ENCODE results near the gene NTPCR.

NTPCR gene

DNA sequence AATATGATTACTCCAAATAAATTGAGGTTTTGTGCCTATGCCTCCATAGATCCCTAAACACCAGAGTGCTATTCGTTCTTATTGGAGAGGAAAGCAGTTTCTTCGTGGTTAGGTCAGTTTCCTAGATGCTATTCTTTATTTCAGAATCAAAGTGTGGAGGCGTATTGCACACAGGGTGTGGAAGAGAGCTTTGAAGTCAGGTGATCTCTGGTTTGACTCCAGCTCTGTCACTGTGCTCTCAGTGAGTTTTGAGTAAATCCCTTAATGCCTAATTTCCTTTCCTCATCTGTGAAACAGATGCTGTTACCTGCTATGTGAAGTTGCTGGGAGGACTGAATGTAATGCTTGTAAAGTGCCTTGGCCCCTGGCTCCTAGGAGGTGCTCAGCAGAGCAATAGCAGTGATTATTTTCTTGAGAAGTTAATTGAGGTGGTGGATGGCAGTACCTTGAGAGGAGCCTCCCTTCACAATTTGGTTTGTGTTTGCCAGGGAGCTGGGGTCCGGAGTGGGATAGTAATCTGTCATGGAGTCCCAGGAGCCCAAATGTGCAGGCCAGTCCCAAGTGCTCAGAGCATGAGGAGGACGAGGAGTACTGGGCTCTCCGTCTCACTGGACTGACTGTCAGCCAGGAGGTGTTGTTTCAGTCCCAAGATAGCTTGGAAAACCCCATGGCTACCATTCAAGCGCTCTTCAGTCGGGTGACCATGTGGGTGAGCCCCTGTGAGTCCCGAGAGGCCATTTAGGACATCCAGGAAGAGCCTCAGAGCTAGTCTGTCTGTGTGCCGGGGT lies 14.9 kb downstream of the NTPCR start:
- DNase-seq = no peak

DNA sequence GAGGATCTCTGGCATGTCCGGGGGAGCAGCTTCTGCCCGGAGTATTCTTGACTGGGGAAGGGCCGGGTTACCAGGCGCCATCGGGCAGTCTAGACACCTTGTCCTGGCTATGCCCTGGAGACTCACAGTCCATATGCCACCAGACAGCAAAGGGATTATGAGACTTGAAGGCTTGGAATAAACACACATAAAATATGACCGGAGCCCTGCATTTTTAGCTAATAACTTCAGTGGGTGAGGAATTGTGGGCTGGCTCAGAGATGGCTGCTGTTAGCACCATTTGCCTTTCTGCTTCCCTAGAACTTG lies 15.5 kb downstream of the NTPCR start:
- DNase-seq = no peak

DNA sequence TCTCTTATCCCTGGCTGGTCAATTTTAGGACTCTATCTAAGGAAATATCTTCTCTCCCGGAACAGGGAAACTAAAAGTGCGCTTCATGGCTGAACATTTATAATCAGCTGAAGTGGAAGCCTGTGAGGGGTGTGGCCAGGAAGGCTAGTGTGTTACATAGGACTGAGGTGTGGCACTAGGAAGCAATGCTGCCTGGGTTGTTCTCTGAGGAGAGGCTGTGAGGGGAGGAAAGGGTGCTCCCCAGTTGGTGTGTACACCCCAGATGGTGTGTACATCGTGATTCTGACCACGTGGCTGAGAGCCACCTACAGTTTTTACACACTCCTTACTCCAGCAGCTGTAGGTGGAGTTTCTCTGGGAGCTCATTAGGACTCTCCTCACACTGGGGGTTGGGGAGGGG lies 16.3 kb downstream of the NTPCR start:
- DNase-seq = no peak

DNA sequence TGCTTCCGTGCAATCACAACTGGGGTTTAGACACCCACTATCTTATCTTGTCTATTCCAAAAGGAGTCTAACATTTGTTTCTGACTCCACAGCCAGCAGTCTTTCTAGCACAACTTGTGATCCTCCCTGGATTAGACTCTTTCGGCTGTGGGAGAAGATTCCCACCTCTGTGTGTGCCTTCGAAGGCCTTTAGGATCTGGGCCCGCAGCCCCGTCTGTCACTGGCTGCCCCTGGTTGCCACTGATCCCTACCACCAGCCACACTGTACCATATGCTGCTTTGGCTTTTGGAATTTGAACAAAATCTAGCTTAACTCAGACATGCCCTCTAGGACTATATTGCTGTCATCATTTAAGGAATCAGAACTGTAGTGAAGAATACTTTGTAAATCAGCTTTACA lies 18.0 kb downstream of the NTPCR start:
- no peak for DNase-seq

DNA sequence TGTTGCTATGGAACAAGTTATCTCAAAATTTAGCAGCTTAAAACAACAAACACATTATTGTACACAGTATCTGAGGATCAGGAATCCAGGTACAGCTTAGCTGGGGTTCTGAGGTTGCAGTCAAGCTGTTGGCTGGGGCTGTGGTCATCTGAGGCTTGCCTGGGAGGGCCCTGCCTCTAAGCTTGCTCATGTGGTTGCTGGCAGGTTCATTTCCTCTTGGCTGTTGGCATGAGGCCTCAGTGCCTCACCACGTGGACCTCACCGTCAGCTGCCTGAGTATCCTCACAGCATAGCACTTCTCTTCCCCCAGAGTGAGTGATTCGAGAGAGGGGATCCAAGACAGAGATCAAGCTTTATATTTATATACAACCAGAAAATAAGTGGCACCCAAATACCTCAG lies 18.6 kb downstream of the NTPCR start:
- no peak for DNase-seq

DNA sequence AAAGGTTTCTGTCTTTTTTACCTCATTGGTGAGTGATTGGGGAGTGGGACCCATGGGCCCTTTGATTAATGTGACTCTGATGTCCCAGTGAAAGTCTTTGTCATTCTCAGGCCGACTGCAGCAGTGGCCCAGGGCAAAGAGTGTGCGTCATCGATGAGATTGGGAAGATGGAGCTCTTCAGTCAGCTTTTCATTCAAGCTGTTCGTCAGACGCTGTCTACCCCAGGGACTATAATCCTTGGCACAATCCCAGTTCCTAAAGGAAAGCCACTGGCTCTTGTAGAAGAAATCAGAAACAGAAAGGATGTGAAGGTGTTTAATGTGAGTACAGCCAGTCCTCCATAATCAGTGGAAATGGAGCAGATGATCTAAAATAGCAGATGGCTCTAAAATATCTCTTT lies 19.4 kb downstream of the NTPCR start:
- no peak for DNase-seq

DNA sequence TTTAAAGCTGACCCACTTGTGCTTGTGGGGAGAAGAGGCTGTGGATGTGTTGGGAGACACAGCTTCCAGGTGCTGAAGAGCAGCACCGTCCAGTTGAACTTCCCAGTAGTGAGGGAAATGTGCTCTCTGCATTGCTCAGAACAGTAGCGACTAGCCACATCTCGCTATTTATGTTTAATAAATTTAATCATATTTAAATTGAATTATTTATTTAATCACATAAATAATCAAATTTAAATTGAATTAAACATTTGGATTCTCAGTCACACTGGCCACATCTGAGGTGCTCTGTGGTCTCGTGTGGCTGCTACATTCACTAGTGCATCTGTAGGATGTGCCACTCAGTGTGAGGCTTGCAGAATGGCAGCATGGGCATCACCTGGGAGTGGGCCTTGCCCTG lies 20.1 kb downstream of the NTPCR start:
- no peak for DNase-seq

DNA sequence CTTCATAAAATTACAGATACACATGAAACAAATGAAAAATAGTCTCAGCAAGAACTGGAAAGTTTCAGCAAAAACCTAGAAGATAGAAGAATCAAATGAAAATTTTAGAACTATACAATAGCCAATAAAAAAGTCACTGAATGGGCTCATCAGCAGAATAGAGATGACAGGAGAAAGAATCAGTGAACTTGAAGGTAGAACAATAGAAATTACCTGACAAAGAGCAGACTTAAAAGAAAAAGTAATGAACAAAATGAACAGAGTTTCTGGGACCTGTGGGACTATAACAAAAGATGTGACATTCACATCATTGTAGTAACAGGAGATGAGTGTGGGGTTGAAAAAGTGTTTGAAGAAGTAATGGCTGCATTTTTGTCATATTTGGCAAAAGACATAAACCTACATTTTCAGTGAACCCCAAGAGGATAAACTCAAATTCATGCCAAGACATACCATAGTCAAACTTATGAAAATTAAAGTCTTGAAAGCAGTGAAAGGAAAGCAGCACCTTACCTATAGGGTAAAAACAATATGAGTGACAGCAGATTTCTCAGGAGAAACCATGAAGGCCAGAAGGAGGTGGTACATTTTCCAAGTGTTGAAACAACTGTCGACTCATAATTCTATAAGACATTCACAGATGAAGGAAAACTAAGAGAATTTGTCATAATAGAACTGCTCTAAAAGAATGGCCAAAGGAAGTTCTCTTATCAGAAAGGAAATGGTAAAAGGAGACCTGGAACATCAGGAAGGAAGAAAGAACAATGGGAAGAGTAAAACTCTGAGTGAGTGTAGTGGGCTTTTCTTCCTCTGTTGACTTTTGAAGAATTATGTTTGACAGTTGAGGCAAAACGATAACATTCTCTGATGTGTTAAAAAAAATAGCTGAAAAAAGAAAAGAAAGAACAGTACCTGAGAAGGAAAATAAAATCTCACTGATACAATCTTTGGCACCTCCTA lies 23.5 kb downstream of the NTPCR start:
- no peak for DNase-seq

DNA sequence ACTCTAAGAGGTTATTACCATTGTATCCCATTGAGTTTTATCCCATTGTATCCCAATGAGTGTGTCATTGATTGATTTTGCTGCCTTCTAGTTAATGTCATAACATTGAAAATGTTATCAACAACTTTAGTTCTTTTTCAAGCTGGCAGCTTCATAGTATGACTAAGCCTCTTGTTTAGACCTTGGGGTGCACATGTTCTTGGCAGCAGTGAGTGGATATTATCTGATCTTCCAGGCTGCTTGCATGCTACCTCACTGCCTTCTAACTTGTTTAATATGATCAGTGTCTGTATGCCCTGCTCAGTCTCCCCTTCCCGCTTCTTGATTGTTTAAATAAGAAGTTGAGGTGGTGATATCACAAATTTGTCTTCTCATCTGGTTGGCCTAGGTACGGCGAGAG lies 24.6 kb downstream of the NTPCR start:
- DNase-seq = no peak

DNA sequence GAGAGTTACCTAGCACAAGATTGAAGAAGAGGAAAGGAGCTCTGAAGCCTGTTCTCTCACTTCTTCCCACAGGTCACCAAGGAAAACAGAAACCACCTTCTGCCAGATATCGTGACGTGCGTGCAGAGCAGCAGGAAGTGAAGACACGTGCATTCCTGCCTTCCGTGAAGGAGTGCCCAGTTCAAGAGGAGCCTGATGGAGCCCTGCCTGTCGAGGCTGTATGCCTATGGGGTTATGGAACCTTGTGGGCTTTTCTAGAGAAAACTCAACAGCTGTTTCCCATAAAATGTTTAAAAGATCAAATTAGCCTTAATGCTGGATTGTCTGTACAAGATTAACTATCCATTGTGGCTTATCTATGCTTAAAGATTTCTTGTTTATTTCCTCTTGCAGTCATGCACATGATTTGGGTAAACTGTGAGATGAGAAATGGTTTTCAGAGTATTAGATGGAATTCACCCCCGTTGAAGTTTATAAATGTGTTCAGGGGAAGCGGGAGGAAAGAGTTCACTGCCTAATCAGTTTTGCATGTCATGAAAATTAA lies 27.8 kb downstream of the NTPCR start:
- no peak for DNase-seq

DNA sequence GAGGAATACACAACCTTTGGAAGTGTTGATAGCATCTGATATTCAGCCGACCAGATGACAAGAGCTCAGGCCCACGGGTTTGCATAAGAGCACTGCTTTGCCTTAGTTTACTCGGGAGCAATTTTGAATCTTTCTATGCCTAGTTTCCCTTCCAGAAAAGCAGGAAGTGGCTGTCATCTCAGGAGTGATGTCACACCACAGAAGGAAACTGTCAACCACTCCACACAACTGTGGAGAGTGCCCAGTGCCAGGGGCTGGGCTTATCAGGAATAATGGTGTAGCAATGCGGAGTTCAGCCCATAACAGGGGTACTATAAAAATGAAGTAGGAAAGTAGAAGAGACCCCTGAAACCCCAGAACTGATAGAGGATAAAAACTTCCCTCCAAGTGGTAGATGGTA lies 28.4 kb downstream of the NTPCR start:
- DNase-seq = no peak

DNA sequence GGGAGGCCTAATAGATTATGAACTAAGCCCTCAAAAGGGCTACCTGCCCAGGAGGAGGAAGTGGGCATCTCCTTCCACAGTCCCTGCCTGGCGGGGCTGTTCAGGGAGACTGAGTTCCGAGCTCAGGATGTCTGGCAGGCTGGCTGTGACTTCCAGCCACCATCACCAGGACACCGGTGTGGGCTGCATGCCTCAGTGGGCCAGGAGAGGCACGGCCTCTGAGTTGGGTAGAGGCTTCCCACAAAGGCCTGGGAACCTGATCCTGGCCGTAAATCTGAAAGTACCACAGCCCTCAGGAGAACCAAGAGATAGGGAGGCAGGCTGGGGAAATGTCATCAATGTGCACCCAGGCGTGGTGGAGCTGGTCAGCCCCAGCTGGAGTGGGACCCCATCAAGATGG lies 29.1 kb downstream of the NTPCR start:
- DNase-seq = no peak

DNA sequence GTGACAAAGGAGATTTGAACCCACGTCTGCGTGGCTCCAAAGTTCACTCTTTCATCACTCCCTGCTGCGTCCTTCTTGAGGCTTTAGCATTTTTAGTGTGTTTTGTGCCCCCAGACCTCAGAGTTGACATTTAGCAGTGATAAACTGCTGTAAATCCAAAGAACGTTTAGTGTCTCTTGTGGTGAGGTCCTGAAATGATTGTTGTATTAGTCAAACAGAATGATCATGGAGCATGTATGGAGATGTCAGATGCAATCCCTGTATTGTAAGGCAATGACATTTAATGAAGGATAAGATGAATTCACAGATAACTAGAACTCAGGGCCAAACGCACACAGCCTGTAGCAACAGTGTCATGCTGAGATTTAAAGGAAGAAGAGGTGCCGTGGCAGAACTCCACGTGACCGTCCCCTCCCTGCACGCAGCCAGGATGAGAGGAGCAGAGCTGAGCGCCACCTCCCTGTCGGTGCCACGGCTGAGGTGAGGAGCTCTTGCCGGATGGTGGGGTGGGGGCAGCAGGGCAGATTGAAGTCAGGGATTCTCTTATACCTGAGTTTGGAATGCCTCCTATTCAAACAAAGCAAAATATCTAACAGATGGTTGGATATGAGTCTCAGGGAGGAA lies 30.1 kb downstream of the NTPCR start:
- no peak for DNase-seq

DNA sequence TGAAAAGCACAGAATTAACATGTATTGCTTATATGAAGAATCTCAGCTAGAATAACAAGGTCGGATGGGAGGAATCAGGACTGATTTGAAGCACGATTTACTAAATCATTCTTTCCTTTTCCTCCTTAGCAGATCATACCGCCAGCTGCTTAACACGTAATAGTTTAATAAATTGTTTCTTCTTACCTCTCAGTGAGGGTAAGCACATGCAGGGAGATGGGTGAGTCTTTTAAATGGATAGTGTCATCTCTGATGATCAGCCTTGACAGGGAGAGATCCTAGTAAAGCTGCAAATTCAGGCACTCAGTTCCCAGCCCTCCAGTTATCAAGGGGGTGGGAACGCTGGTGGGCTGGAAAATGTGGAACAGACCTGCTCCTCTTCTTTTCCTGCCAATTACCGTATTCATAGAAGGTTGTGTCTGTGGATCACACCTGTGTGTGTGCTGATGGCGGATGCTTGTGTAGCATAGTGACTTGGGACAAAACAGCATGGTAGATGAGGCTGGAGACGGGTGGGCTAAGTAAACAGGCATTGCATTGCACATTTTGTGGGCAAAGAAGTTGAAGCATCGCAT lies 30.7 kb downstream of the NTPCR start:
- no peak for DNase-seq

DNA sequence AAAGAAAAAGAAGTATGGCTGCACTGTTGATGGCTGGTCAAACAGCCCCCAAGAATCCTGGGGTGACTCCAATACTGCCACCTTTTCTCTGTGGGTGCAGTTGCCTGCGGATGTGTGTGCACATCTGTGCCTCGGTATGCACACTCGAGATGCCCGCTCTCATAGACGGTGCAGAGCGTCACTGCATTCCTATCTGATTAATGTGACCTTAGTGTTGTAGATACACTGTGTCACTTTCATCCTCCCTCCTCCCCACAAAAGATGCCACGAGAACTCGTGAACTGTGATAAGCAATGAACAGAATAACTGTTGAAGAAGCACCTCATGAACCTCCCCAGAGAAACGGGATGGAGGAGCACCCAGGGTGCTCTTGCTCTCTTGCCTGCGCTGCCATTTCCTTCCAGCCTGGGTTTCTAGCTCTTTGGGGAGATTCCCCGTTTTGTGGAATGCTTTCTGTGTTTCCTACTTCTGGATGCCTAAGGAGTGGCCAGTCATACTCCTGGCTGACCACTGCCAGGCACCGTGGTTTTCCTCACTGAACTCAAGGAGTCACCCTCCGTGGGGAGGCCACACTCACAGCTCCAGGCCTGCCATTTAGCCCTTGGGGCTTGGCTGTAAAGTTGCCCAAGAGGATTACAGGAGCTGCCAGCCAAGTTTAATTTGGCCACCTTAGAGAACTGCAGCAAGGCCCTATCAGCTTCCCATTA lies 32.0 kb downstream of the NTPCR start:
- DNase-seq = no peak

DNA sequence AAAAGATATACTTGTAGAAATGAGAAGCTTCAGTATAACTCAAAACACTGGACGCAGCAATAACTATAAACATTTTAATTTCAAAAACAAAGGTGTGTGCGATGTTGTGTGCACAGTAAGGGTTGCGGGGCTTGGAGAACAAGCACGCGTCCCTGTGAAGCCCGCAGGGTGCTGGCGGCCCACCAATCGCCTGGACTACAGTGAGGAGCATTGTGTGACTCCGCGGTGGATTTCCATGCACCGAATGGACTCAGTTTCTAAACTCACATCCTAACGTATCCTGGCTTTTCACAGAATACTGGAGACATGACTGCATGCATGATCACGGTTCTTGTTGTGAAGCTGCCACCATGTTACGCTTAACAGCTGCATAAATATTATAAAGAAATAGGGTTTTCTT lies 33.0 kb downstream of the NTPCR start:
- no peak for DNase-seq

DNA sequence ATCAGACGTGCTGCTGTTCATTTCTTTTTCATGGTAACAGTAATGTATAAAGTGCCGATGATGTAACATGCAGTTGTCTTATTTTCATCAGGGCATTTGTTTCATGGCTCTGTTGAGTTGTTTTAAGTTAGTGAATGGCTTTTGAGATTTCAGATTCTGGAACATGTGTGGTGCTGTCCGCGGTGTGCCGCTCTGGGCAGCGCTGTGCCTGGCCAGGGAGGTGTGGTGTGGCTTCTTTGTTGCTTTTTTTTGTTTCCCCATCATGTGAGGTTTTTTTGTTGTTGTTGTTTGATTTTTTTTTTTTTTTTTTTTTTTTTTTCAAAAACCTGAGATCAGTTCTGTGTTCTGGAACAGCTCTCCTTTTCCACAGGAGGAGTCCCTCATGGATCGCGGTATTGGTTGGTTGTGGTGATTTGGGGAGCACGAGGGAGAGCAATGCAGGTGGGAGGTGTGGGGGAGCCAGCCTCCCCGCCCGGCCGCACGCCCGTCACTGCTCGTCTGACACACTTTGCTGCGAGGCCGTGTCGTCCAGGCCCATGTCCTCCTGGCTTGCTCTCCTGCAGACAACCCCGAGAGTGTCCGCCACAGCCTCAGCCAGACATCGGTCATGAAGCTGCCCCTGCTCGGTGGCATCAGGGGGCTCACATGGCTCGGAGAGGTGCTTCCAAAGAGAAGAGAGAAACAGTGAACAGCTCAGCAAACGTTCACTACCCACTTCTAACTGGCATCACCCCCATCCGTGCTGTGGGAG lies 33.6 kb downstream of the NTPCR start:
- DNase-seq = no peak

DNA sequence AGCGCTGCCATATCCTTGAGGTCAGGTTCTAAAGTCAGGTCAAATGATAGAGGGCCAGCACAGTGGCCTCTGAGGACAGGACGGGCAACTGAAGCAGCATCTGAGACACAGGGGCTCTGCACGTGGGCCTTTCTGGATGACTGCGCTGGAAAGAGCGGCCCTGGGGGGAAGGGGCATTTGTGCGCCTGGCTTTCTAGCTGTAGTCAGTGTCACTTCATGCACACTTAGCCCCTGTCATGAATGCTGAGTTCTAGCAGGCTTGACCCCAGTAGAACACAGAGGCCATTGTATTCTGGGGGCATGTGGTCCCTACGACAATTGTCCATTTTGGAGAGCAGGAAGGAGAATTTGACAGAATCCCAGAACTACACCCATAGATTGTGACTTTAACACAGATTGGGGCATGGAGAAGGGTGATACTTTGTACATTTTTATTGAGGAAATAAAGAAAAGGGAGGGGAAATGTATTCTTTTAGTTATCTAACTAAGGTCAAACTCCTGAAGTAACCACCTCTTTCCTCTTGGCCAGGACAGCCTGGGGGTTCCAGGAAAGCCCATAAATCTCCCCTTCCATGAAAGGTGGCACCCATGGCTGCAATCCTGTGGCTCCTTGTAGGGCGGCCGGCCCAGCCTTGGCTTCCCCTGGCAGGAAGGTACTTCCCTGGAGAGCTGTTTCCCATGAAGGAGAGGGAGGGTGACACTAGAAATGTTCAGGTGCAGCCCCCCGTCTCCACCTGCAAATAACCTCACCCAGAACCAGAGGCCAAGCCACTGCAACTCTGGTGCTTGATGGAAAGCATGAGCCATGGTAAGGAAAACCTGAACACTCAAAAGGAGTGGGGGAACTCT lies 34.4 kb downstream of the NTPCR start:
- DNase-seq = no peak

DNA sequence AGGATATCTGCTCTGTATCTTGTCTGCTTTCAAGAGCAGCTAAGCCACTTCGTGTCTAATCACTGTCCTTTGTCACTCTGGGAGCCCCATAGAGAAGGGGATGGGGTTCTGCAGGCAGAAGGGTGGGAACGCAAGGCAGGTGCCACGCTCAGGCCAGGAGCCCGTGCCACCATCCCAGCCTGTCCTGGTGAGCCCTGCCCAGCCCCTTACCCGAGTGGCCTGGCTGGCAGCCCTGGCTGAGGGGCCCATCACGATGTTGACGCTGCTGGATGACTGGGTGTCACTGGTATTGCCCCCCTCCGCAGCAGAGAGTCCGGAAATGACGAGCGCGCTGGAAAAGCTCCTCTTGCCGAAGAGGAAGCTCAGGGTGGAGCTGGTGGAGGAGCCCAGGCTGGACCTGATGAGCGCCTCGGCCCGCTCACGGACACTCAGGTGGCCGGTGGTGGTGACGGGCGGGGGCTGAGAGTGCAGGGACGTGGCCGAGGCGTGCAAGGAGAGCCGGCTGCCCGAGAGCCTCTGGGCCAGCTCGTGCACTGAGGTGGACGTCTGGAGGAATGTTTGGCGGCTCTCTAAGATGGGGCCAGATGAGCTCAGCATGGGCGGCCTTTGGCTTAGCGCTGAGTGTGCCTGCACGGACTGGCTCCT lies 35.6 kb downstream of the NTPCR start:
- DNase-seq = no peak

DNA sequence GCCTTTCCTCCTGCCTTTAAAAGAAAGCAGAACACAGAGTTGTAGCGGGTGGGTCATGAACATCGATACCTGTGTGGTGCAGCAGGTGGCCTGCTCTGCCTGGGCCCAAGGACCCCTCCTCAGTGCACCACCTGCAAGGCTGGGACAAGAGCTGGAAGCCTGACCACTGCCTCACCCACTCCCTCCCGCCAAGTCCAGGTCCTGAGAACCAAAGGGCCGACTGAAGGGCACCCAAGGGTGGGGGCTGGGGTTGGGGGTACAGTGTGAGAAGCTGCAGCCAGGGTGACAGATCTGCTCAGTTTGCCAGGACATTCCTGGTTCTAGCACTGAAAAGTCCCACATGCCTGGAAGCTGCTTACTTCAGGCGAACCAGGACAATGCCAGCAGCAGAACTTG lies 36.1 kb downstream of the NTPCR start:
- DNase-seq = no peak

Measured in KG1 (cell line).